Stimulated activated CD8-positive, alpha-beta memory T cell treated with anti-CD3 and anti-CD28 coated beads, Interleukin-7, amount 100 ng/mL, for 1 hour (primary cell): ENCODE measurements around the gene ORMDL2.
"Not testable (repeated sequence)": the region's sequence is repeated elsewhere in the genome, so short reads cannot be mapped to it uniquely, and the experiment has no call there.

Source experiments
- DNase-seq, 2 donors: peaks; one replicate each; pipeline ENCODE4 v3.0.0-alpha.2; 2020; ENCODE audit warnings: low read depth in 2 of 2

Gene ORMDL2

GRCh38 chr12:55828357-55828756 is 10.5 kb downstream of the ORMDL2 start:
- no peak for DNase-seq

GRCh38 chr12:55829967-55830600 is 12.2 kb downstream of the ORMDL2 start:
- DNase-seq = no peak

- peak; percentile 25 to 39 for DNase-seq
Observed at GRCh38 chr12:55830601-55831446, 13.0 kb downstream of the ORMDL2 start.

- DNase-seq = no peak
Observed at GRCh38 chr12:55831447-55831815, 13.6 kb downstream of the ORMDL2 start.

GRCh38 chr12:55833056-55833455 is 15.2 kb downstream of the ORMDL2 start:
- no peak for DNase-seq

- DNase-seq = not testable (repeated sequence)
Observed at GRCh38 chr12:55834400-55834799, 16.6 kb downstream of the ORMDL2 start.

GRCh38 chr12:55838361-55838760 is 20.5 kb downstream of the ORMDL2 start:
- DNase-seq = no peak

GRCh38 chr12:55839345-55840140 is 21.7 kb downstream of the ORMDL2 start:
- no peak for DNase-seq

GRCh38 chr12:55840581-55841351 is 22.9 kb downstream of the ORMDL2 start:
- no peak for DNase-seq

GRCh38 chr12:55842681-55843429 is 25.0 kb downstream of the ORMDL2 start, which contains the start of gene MMP19:
Gene MMP19 (minus strand): TSS chr12:55842936. CDS start chr12:55842830, 106 bp downstream.
- no peak for DNase-seq

- DNase-seq = no peak
Observed at GRCh38 chr12:55843431-55843830, 25.6 kb downstream of the ORMDL2 start.

GRCh38 chr12:55844961-55845360 is 27.1 kb downstream of the ORMDL2 start:
- DNase-seq = no peak

GRCh38 chr12:55845361-55845760 is 27.5 kb downstream of the ORMDL2 start:
- DNase-seq = no peak

- no peak for DNase-seq
Observed at GRCh38 chr12:55845785-55846496, 28.1 kb downstream of the ORMDL2 start.

GRCh38 chr12:55847033-55847432 is 29.2 kb downstream of the ORMDL2 start:
- no peak for DNase-seq

- DNase-seq = no peak
Observed at GRCh38 chr12:55847603-55848291, 29.9 kb downstream of the ORMDL2 start.

GRCh38 chr12:55849616-55850343 is 31.9 kb downstream of the ORMDL2 start:
- no peak for DNase-seq

GRCh38 chr12:55850401-55850800 is 32.6 kb downstream of the ORMDL2 start:
- DNase-seq = no peak

GRCh38 chr12:55850893-55851292 is 33.1 kb downstream of the ORMDL2 start:
- no peak for DNase-seq
